Omental fat pad (tissue), 4 donors: ENCODE data around the gene DNAJC11. TPM values are rescaled to one million over a fixed set of nuclear protein-coding genes. Genes with fewer than 3 reads are reported as not detected.

ENCODE experiments used
- ATAC-seq: fragments of 150-250 bp; one replicate; pipeline ENCODE4 v1.9.1; 2016; ENCODE audit warnings: mild to moderate bottlenecking, moderate library complexity; ENCODE audit not compliant: low FRiP score
- DNase-seq: peaks from one replicate; pipeline ENCODE4 v3.0.0-alpha.2; 2019; ENCODE audit warnings: low spot score
- CTCF ChIP-seq, 3 donors: fragments of 450-650 bp; IDR thresholded peaks; one replicate each; pipeline ENCODE4 v1.5.1; 2016 to 2017; ENCODE audit warnings: antibody characterized with exemption in 3 of 3, mild to moderate bottlenecking in 3 of 3, moderate library complexity in 2 of 3
- total RNA-seq, 4 donors: library from RNA; depleted of rRNA; stranded (reverse); fragments of >200 nt; gene quantifications; one replicate each; pipeline ENCODE4 v1.1.0, GENCODE V29; 2016

The DNAJC11 gene
- total RNA-seq, 4 donors from 2014 or later: 26.2 to 50.9 (median 30.5) TPM

- DNase-seq (no peak), ATAC-seq (no peak)
- TF ChIP-seq CTCF (IDR thresholded peaks at IDR 0.05): no peak
Observed at GRCh38 chr1:6614929-6615785, 86.5 kb downstream of the DNAJC11 start.

GRCh38 chr1:6614019-6614928, 87.3 kb downstream of the DNAJC11 start:
- no peak for TF ChIP-seq CTCF (IDR thresholded peaks at IDR 0.05)
- ATAC-seq (peak; percentile 17), DNase-seq (no peak)

GRCh38 chr1:6613361-6614018, 88.1 kb downstream of the DNAJC11 start, which contains the start of gene PHF13:
Gene PHF13 (plus strand): TSS chr1:6613731. CDS start chr1:6614067, 336 bp downstream.
- DNase-seq (peak; percentile 96), ATAC-seq (peak; percentile 97)
- no peak for TF ChIP-seq CTCF (IDR thresholded peaks at IDR 0.05)

- TF ChIP-seq CTCF (IDR thresholded peaks at IDR 0.05): no peak
- DNase-seq (peak; percentile 33), ATAC-seq (peak; percentile 65)
Observed at GRCh38 chr1:6612641-6613360, 88.8 kb downstream of the DNAJC11 start.

- TF ChIP-seq CTCF (IDR thresholded peaks at IDR 0.05): no peak
- ATAC-seq: no peak
Observed at GRCh38 chr1:6603915-6604558, 97.6 kb downstream of the DNAJC11 start.

More at GRCh38 chr1:6603915-6604558, 97.6 kb downstream of the DNAJC11 start:
- DNase-seq: peak; percentile 46
